SJCRH30 (cell line): Measurements from ENCODE around the gene AHCYL2. TPM values are rescaled to one million over a fixed set of nuclear protein-coding genes. Genes with fewer than 3 reads are reported as not detected.
"Not testable (repeated sequence)": the region's sequence is repeated elsewhere in the genome, so short reads cannot be mapped to it uniquely, and the experiment has no call there.

Experiments used
- DNase-seq, 2 experiments: peaks; one replicate each; pipeline ENCODE4 v3.0.0-alpha.2; 2015 to 2020
- H3K27ac ChIP-seq: fragments of 250-450 bp; sonication (Bioruptor Pico); 2 replicates; pipeline ENCODE4 v1.5.1; 2020; ENCODE audit warnings: mild to moderate bottlenecking, moderate library complexity
- H3K27me3 ChIP-seq: fragments of 250-450 bp; sonication (Bioruptor Pico); 2 replicates; pipeline ENCODE4 v1.5.1; 2020; ENCODE audit warnings: mild to moderate bottlenecking, moderate library complexity
- H3K36me3 ChIP-seq: fragments of 250-450 bp; sonication (Bioruptor Pico); 2 replicates; pipeline ENCODE4 v1.5.1; 2020; ENCODE audit warnings: mild to moderate bottlenecking, moderate library complexity
- H3K4me1 ChIP-seq: fragments of 250-450 bp; sonication (Bioruptor Pico); 2 replicates; pipeline ENCODE4 v1.5.1; 2020; ENCODE audit warnings: mild to moderate bottlenecking, moderate library complexity
- H3K4me3 ChIP-seq: fragments of 250-450 bp; sonication (Bioruptor Pico); 2 replicates; pipeline ENCODE4 v1.5.1; 2020; ENCODE audit warnings: mild to moderate bottlenecking, moderate library complexity
- H3K9me3 ChIP-seq: fragments of 250-450 bp; sonication (Bioruptor Pico); replicated peaks from 2 replicates; pipeline ENCODE4 v1.5.1; 2020; ENCODE audit warnings: mild to moderate bottlenecking, moderate library complexity
- total RNA-seq: library from RNA; depleted of rRNA; stranded (reverse); fragments of >200 nt; shearing (Covaris generic); gene quantifications from 2 replicates; pipeline ENCODE4 v1.2.3, GENCODE V29; 2014

AHCYL2 gene
- total RNA-seq, 1 experiment from 2014 or later = 10.9 TPM

- no peaks in the 10 kb centered on the region for H3K27me3 ChIP-seq
- H3K36me3 ChIP-seq = no peaks in the 10 kb centered on the region; the same call in 1 of the 2 replicates
- DNase-seq = no peak
- H3K27ac ChIP-seq = no peak overlapping the region
- H3K4me1 ChIP-seq = no peaks in the 10 kb centered on the region
- no peak overlapping the region for H3K4me3 ChIP-seq
- H3K9me3 ChIP-seq = no peaks in the 10 kb centered on the region
These were observed 53.9 kb downstream of the AHCYL2 start for GRCh38 chr7:129278688-129279087.

DNA sequence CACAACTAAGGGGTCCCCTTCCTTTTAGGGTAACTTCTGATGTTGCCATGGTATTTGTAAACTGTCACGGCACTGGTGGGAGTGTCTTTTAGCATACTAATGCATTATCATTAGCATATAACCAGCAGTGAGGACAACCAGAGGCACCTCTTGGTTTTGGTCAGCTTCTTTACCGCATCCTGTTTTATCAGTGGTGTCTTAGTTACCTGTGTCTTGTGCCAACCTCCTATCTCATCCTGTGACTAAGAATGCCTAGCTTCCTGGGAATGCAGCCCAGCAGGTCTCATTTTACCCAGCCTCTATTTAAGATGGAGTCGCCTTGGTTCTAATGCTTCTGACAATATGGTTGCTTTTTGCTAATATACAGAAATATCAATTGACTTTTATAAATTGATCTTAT lies 54.9 kb downstream of the AHCYL2 start:
- Histone ChIP-seq H3K36me3 (no peaks in the 10 kb centered on the region; the same call in 1 of the 2 replicates), H3K4me1 (no peaks in the 10 kb centered on the region), H3K4me3 (no peak overlapping the region), H3K9me3 (no peaks in the 10 kb centered on the region), H3K27me3 (no peaks in the 10 kb centered on the region), H3K27ac (no peak overlapping the region)
- DNase-seq = no peak

GRCh38 chr7:129281163-129281562 lies 56.3 kb downstream of the AHCYL2 start:
- Histone ChIP-seq H3K4me3 (no peak overlapping the region), H3K27me3 (no peaks in the 10 kb centered on the region), H3K27ac (no peak overlapping the region), H3K36me3 (no peaks in the 10 kb centered on the region), H3K9me3 (no peaks in the 10 kb centered on the region), H3K4me1 (no peaks in the 10 kb centered on the region)
- no peak for DNase-seq

DNA sequence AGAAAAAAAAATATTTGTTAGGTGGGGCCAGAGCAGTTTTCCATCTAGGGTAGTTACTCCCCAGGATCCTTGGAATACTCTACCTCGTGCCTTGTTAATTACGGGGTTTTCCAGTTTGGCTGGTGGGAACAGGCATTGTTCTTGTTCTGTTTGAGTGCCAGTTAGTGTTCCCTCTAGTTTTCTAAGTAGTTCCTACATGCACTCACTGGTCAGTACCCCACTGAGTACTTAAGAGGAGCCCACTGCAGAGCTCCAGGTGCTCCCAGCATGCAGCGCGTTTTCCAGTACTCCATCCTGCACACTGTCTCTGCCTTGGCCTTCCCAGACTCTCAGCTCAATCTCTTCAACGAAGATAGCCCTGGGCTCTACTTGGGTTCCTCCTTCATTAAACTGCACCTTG lies 58.0 kb downstream of the AHCYL2 start:
- no peak overlapping the region for H3K27ac ChIP-seq
- no peaks in the 10 kb centered on the region for H3K36me3 ChIP-seq
- no peak overlapping the region for H3K4me3 ChIP-seq
- H3K4me1 ChIP-seq = no peaks in the 10 kb centered on the region
- H3K27me3 ChIP-seq = no peaks in the 10 kb centered on the region
- DNase-seq = no peak
- no peaks in the 10 kb centered on the region for H3K9me3 ChIP-seq

DNA sequence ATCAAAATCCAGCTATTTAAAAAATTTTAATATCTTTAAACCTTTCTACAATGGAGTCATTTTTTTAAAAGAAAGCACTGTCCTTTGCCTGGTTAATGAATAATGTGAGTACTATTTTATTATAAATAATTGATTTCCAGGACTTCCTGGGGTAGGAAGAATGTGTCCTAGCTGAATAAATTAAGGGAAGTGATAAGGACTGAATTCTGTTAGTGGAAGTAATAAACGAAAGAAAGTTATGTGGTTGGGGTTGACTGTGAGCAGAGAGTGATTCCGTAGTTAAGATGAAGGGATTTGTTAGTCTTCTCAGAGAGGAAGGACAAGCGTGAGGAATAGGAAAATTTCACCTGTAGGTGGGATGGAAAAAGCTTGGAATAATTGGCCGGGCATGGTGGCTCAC lies 59.1 kb downstream of the AHCYL2 start:
- no peak for DNase-seq
- no peak overlapping the region for H3K4me3 ChIP-seq

GRCh38 chr7:129285111-129285510 lies 60.3 kb downstream of the AHCYL2 start:
- Histone ChIP-seq H3K4me3 (no peak overlapping the region), H3K27me3 (no peaks in the 10 kb centered on the region), H3K4me1 (no peaks in the 10 kb centered on the region), H3K9me3 (no peaks in the 10 kb centered on the region), H3K36me3 (no peaks in the 10 kb centered on the region), H3K27ac (no peak overlapping the region)
- DNase-seq = no peak

More for the DNA sequence above, 59.1 kb downstream of the AHCYL2 start:
- Histone ChIP-seq H3K27ac (no peak overlapping the region), H3K27me3 (no peaks in the 10 kb centered on the region), H3K9me3 (no peaks in the 10 kb centered on the region), H3K4me1 (no peaks in the 10 kb centered on the region), H3K36me3 (no peaks in the 10 kb centered on the region)

DNA sequence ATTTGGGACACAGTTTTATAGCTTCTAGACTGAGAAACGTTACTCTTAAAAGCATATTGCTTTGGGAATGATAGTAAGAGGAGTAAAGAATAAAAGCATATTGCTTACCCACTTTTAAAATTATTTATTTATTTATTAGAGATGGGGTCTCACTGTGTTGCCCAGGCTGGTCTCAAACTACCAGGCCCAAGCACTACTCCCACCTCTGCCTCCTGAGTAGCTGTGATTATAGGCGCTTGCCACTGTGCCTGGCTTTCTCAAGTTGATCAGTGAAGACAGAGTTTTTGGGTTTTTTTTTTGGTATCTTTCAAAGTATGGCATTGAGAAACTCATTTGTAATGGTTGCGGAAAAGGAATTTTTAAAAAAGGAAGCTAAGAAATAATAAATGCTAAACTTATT lies 68.0 kb downstream of the AHCYL2 start:
- Histone ChIP-seq H3K4me3 (no peak overlapping the region), H3K27me3 (no peaks in the 10 kb centered on the region), H3K4me1 (no peaks in the 10 kb centered on the region), H3K9me3 (no peaks in the 10 kb centered on the region), H3K36me3 (no peaks in the 10 kb centered on the region), H3K27ac (no peak overlapping the region)
- DNase-seq = no peak

DNA sequence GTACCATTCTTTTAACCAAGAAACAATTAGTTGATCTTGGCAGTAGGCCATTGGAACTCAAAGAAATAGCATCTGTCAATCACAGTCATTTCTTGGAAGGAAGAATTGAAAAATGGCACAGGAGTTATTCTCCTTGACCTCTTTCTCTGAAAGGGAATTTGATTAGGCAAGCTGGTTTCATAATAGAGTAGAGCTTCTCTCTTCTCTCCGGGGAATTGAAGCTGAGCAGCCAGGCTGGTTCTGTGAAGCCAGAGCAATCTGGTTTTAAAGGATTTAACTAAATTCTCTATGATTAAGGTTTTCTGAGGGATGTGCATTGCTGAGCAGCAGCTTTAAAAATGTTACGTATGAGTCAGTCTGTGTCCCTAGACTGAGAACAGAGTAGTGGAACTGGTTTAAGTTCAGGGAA lies 70.2 kb downstream of the AHCYL2 start:
- DNase-seq = peak in 1 of 2 experiments; percentile 7

GRCh38 chr7:129298268-129298893 lies 73.6 kb downstream of the AHCYL2 start:
- no peak overlapping the region for H3K4me3 ChIP-seq
- H3K4me1 ChIP-seq = no peaks in the 10 kb centered on the region
- H3K27ac ChIP-seq = no peak overlapping the region
- DNase-seq = peak; percentile 31 to 63
- no peaks in the 10 kb centered on the region for H3K9me3 ChIP-seq
- H3K27me3 ChIP-seq = no peaks in the 10 kb centered on the region
- no peaks in the 10 kb centered on the region for H3K36me3 ChIP-seq

More for the DNA sequence above, 70.2 kb downstream of the AHCYL2 start:
- Histone ChIP-seq H3K4me1 (no peaks in the 10 kb centered on the region), H3K27me3 (no peaks in the 10 kb centered on the region), H3K36me3 (no peaks in the 10 kb centered on the region), H3K4me3 (no peak overlapping the region), H3K9me3 (no peaks in the 10 kb centered on the region), H3K27ac (no peak overlapping the region)

GRCh38 chr7:129299889-129300288 lies 75.1 kb downstream of the AHCYL2 start:
- no peak for DNase-seq
- Histone ChIP-seq H3K9me3 (no peaks in the 10 kb centered on the region), H3K27me3 (no peaks in the 10 kb centered on the region), H3K4me3 (no peak overlapping the region), H3K36me3 (no peaks in the 10 kb centered on the region), H3K4me1 (no peaks in the 10 kb centered on the region), H3K27ac (no peak overlapping the region)

GRCh38 chr7:129300299-129300698 lies 75.5 kb downstream of the AHCYL2 start:
- H3K36me3 ChIP-seq, H3K27ac ChIP-seq, H3K4me1 ChIP-seq, H3K4me3 ChIP-seq, H3K27me3 ChIP-seq, H3K9me3 ChIP-seq, DNase-seq: not testable (repeated sequence)

- Histone ChIP-seq H3K27ac (no peak overlapping the region), H3K36me3 (no peaks in the 10 kb centered on the region), H3K27me3 (no peaks in the 10 kb centered on the region), H3K4me1 (no peaks in the 10 kb centered on the region), H3K9me3 (0 out of 2 replicates have a peak, but pooled peaks cover 4% of the 10 kb centered on the region), H3K4me3 (no peak overlapping the region)
- no peak for DNase-seq
These were observed 82.8 kb downstream of the AHCYL2 start for GRCh38 chr7:129307592-129307991.

GRCh38 chr7:129308047-129308446 lies 83.2 kb downstream of the AHCYL2 start:
- Histone ChIP-seq H3K9me3 (0 out of 2 replicates have a peak, but pooled peaks cover 4% of the 10 kb centered on the region), H3K27ac (no peak overlapping the region), H3K4me3 (no peak overlapping the region), H3K36me3 (no peaks in the 10 kb centered on the region), H3K27me3 (no peaks in the 10 kb centered on the region), H3K4me1 (no peaks in the 10 kb centered on the region)
- no peak for DNase-seq

GRCh38 chr7:129311429-129311828 lies 86.6 kb downstream of the AHCYL2 start:
- no peak for DNase-seq
- H3K9me3 ChIP-seq = no peaks in the 10 kb centered on the region
- H3K4me1 ChIP-seq = peaks cover 12% of the 10 kb centered on the region
- H3K36me3 ChIP-seq = no peaks in the 10 kb centered on the region
- no peak overlapping the region for H3K27ac ChIP-seq
- H3K4me3 ChIP-seq = no peak overlapping the region
- no peaks in the 10 kb centered on the region for H3K27me3 ChIP-seq

DNA sequence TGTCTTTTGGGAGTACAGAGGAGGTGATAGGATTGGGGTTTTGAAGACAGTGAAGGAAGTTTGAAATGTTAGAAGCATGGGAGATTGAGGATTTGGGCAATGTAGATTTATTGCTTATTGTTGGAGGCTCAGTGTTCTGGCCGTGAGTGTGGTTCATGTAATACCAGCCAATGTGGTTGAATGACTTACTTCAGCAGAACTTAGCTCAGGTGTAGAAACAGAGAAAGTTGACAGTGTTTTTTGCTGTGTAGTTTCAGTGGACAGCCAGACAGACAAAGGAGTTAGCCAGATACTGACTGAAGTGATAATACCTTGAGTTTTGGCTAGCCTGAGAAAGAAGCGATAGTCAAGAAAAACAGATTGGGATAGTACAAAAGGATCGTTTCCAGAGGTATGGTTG lies 88.5 kb downstream of the AHCYL2 start:
- H3K27ac ChIP-seq = no peak overlapping the region
- DNase-seq = no peak
- H3K4me3 ChIP-seq = no peak overlapping the region
- H3K27me3 ChIP-seq = no peaks in the 10 kb centered on the region
- peaks cover 15% of the 10 kb centered on the region for H3K4me1 ChIP-seq
- H3K36me3 ChIP-seq = no peaks in the 10 kb centered on the region
- H3K9me3 ChIP-seq = no peaks in the 10 kb centered on the region

GRCh38 chr7:129315960-129316359 lies 91.1 kb downstream of the AHCYL2 start:
- Histone ChIP-seq H3K27me3 (no peaks in the 10 kb centered on the region), H3K36me3 (no peaks in the 10 kb centered on the region), H3K27ac (peak overlapping the region; percentile 12; the same call in 1 of the 2 replicates), H3K4me3 (no peak overlapping the region), H3K4me1 (peaks cover 15% of the 10 kb centered on the region), H3K9me3 (no peaks in the 10 kb centered on the region)
- peak; percentile 71 to 88 for DNase-seq
